M059J (cell line): ENCODE measurements around the gene DIPK1A. TPM values are rescaled to one million over a fixed set of nuclear protein-coding genes. Genes with fewer than 3 reads are reported as not detected.

Experiments
- DNase-seq: peaks from one replicate; pipeline ENCODE4 v3.0.0-alpha.2; 2012; ENCODE audit warnings: low read depth
- total RNA-seq: library from RNA; depleted of rRNA; stranded (reverse); fragments of >200 nt; shearing (Covaris generic); gene quantifications from 2 replicates; pipeline ENCODE4 v1.2.3, GENCODE V29; 2014; rRNA removed

The DIPK1A gene
- total RNA-seq, 1 experiment from 2014 or later = 21.5 TPM

- DNase-seq = no peak
Measured at GRCh38 chr1:92803140-92803887, 157.9 kb downstream of the DIPK1A start.

DNA sequence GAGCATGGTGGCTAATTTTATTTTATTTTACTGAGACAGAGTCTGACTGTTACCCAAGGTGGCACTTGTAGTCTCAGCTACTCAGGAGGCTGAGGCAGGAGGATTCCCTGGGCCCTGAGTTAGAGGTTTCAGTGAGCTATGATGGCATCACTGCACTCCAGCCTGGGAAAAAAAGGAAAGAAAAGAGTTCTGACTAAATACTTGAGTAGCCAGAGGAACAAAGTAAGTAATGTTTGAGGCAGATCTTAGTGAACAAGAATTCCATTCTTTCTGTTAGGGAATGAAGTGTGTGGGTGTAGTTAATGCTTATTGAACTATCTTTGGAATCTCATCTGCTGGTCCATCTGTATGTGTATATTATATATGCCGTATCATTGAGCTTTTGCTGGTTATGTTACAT lies 163.3 kb downstream of the DIPK1A start:
- no peak for DNase-seq

DNA sequence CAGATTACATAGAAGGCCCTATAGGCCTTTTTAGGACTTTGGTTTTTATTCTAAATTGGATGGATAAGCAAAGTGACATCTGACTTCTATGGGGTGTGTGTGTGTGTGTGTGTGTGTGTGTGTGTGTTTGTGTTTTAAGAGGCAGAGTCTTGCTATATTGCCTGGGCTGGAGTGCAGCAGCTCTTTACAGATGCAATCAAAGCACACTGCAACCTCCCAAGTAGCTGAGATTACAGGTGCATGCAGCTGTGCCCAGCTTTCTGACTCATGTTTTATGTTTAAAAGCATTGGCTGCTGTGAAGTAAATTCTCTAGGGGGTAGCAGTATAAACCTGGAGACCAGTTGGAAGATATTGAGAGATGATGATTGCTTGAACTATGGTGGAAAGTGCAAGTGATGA lies 164.0 kb downstream of the DIPK1A start:
- DNase-seq = no peak

GRCh38 chr1:92795166-92795565 lies 166.1 kb downstream of the DIPK1A start:
- DNase-seq = peak; percentile 30

DNA sequence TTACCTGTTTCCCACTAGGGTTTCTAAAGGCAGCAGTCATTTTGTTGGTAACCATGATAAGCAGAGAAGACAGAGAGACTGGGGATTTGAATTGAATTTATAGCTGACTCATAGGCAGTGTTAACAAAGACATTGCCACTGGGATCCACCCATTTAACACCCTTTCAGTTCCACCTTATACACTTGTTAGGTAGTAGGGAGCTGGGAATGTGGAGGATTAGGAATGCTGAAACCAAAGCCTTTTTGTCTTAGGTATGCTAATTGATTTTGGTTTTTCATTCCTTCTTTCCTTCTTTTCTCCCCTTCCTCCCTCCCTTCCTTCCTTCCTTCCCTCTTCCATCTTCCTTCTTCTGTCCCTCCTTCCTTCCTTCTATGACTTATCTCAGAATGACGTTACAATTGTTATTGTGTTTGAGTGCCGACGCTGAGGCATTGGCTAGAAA lies 168.9 kb downstream of the DIPK1A start:
- no peak for DNase-seq

Other genes with a start within 250 kb of the DIPK1A start
- 3.0 and 7.7 TPM in 2 replicates for gene EVI5, start 176.4 kb downstream of the DIPK1A start, total RNA-seq
- gene RPL5, start 129.4 kb downstream of the DIPK1A start, total RNA-seq = 775 and 878 TPM in 2 replicates
- gene MTF2, start 117.8 kb upstream of the DIPK1A start, total RNA-seq = 17.7 and 23.6 TPM in 2 replicates
- 95.3 and 113 TPM in 2 replicates for gene TMED5, start 219.0 kb upstream of the DIPK1A start, total RNA-seq
- gene CCDC18, start 219.3 kb upstream of the DIPK1A start, total RNA-seq = 9.0 and 14.2 TPM in 2 replicates